GM10266 (cell line): ENCODE measurements around the gene PLPPR3.

Source experiments
- DNase-seq: peaks from one replicate; pipeline ENCODE4 v3.0.0; 2012; ENCODE audit errors: extremely low spot score
- CTCF ChIP-seq: IDR thresholded peaks from 2 replicates; pipeline ENCODE4 v1.5.1; 2012; ENCODE audit warnings: mild to moderate bottlenecking, low read depth; ENCODE audit not compliant: control insufficient read depth, insufficient read depth; ENCODE audit errors: missing control alignments

The PLPPR3 gene

GRCh38 chr19:816500-816857, 5.3 kb downstream of the PLPPR3 start:
- no peak for DNase-seq
- no peak for TF ChIP-seq CTCF

- DNase-seq, result peak; percentile 29
- no peak for TF ChIP-seq CTCF
These were observed 5.8 kb downstream of the PLPPR3 start for GRCh38 chr19:815775-816499.

- no peak for TF ChIP-seq CTCF
These were observed 6.5 kb downstream of the PLPPR3 start for GRCh38 chr19:815079-815774.

GRCh38 chr19:814152-815078, 7.3 kb downstream of the PLPPR3 start:
- no peak for TF ChIP-seq CTCF

More at GRCh38 chr19:815079-815774, 6.5 kb downstream of the PLPPR3 start:
- DNase-seq, result peak; percentile 49

GRCh38 chr19:813219-814151, 8.3 kb downstream of the PLPPR3 start:
- TF ChIP-seq CTCF, result no peak
- DNase-seq, result peak; percentile 62

More at GRCh38 chr19:814152-815078, 7.3 kb downstream of the PLPPR3 start:
- DNase-seq, result peak; percentile 45

- peak; percentile 35 for DNase-seq
- no peak for TF ChIP-seq CTCF
These were observed 9.0 kb downstream of the PLPPR3 start for GRCh38 chr19:812747-813218.
